Epithelial cell of esophagus (primary cell): ENCODE results near the gene KCND3.

Experiments
- DNase-seq: peaks from one replicate; pipeline ENCODE4 v3.0.0; 2010; ENCODE audit warnings: low read depth
- H3K4me3 ChIP-seq: 2 replicates; pipeline ENCODE4 v1.5.1; 2011; ENCODE audit warnings: mild to moderate bottlenecking, low read length, control low read depth
- CTCF ChIP-seq: IDR thresholded peaks from 2 replicates; pipeline ENCODE4 v1.5.1; 2011; ENCODE audit warnings: low read depth, mild to moderate bottlenecking, low read length, control low read depth, inconsistent platforms; ENCODE audit not compliant: insufficient read depth; ENCODE audit errors: missing control alignments

Gene KCND3

GRCh38 chr1:111729946-111730681 is 259.4 kb downstream of the KCND3 start:
- DNase-seq, result no peak
- H3K4me3 ChIP-seq, result no peak overlapping the region
- no peak for TF ChIP-seq CTCF

- DNase-seq, result no peak
- TF ChIP-seq CTCF, result no peak
Measured at GRCh38 chr1:111729271-111729921, 260.1 kb downstream of the KCND3 start.

GRCh38 chr1:111727056-111727455 is 262.4 kb downstream of the KCND3 start:
- H3K4me3 ChIP-seq, result no peak overlapping the region
- no peak for DNase-seq
- no peak for TF ChIP-seq CTCF

More at GRCh38 chr1:111729271-111729921, 260.1 kb downstream of the KCND3 start:
- H3K4me3 ChIP-seq, result no peak overlapping the region

- H3K4me3 ChIP-seq, result no peak overlapping the region
- no peak for TF ChIP-seq CTCF
- DNase-seq, result no peak
Measured at GRCh38 chr1:111725192-111725591, 264.3 kb downstream of the KCND3 start.

GRCh38 chr1:111723871-111724270 is 265.6 kb downstream of the KCND3 start:
- no peak for DNase-seq
- no peak for TF ChIP-seq CTCF
- no peak overlapping the region for H3K4me3 ChIP-seq

- TF ChIP-seq CTCF, result no peak
- DNase-seq, result no peak
- no peak overlapping the region for H3K4me3 ChIP-seq
Measured at GRCh38 chr1:111723091-111723806, 266.2 kb downstream of the KCND3 start.
